Ishikawa (cell line): ENCODE results near the gene TATDN3.

Source experiments
- CEBPB ChIP-seq: IDR thresholded peaks from 2 replicates; pipeline ENCODE4 v1.6.1; 2012
- CREB1 ChIP-seq: IDR thresholded peaks from 2 replicates; pipeline ENCODE4 v1.6.1; 2012; ENCODE audit warnings: low read depth
- EGR1 ChIP-seq: IDR thresholded peaks from 2 replicates; pipeline ENCODE4 v1.6.1; 2012
- EP300 ChIP-seq: IDR thresholded peaks from 2 replicates; pipeline ENCODE4 v1.6.1; 2012; ENCODE audit warnings: borderline replicate concordance
- FOXM1 ChIP-seq: IDR thresholded peaks from 2 replicates; pipeline ENCODE4 v1.6.1; 2012; ENCODE audit warnings: low read depth, borderline replicate concordance
- MAX ChIP-seq: IDR thresholded peaks from 2 replicates; pipeline ENCODE4 v1.6.1; 2012
- NFIC ChIP-seq: IDR thresholded peaks from 2 replicates; pipeline ENCODE4 v1.6.1; 2012
- RAD21 ChIP-seq: IDR thresholded peaks from 2 replicates; pipeline ENCODE4 v1.6.1; 2012; ENCODE audit warnings: low read depth
- REST ChIP-seq: IDR thresholded peaks from 2 replicates; pipeline ENCODE4 v1.6.1; 2012; ENCODE audit warnings: low read depth, mild to moderate bottlenecking
- TAF1 ChIP-seq: IDR thresholded peaks from 2 replicates; pipeline ENCODE4 v1.6.1; 2012; ENCODE audit warnings: low read depth, mild to moderate bottlenecking
- TCF12 ChIP-seq: IDR thresholded peaks from 2 replicates; pipeline ENCODE4 v1.6.1; 2012; ENCODE audit warnings: low read depth
- TEAD4 ChIP-seq: IDR thresholded peaks from 2 replicates; pipeline ENCODE4 v1.6.1; 2012
- YY1 ChIP-seq: IDR thresholded peaks from 2 replicates; pipeline ENCODE4 v1.6.1; 2012; ENCODE audit warnings: low read depth
- ZBTB7A ChIP-seq: IDR thresholded peaks from 2 replicates; pipeline ENCODE4 v1.6.1; 2012; ENCODE audit warnings: low read depth

GRCh38 chr1:212860713-212861581 lies 69.3 kb downstream of the TATDN3 start:
- TF ChIP-seq YY1 (no peak), CREB1 (no peak), EP300 (no peak), MAX (no peak), NFIC (no peak), FOXM1 (no peak), CEBPB (no peak), REST (no peak), RAD21 (no peak), ZBTB7A (no peak), TAF1 (no peak), TEAD4 (no peak), EGR1 (no peak), TCF12 (no peak)
